Measurements from ENCODE around the gene SAMD3.
"Not testable (repeated sequence)": the region's sequence is repeated elsewhere in the genome, so short reads cannot be mapped to it uniquely, and the experiment has no call there.

The SAMD3 gene

GRCh38 chr6:130211691-130212090 is 11.1 kb downstream of the SAMD3 start:
- no peak for DNase-seq (ENCODE audit: low read depth)

GRCh38 chr6:130207979-130208649 is 14.6 kb downstream of the SAMD3 start:
- no peak for DNase-seq (ENCODE audit: low read depth)

GRCh38 chr6:130206479-130206878 is 16.3 kb downstream of the SAMD3 start:
- no peak for DNase-seq (ENCODE audit: low read depth)

GRCh38 chr6:130204322-130204721 is 18.4 kb downstream of the SAMD3 start:
- DNase-seq (ENCODE audit: low read depth), result no peak

- DNase-seq (ENCODE audit: low read depth), result no peak
Observed at GRCh38 chr6:130203370-130203769, 19.4 kb downstream of the SAMD3 start.

- no peak for DNase-seq (ENCODE audit: low read depth)
Observed at GRCh38 chr6:130202782-130203181, 20.0 kb downstream of the SAMD3 start.

GRCh38 chr6:130200020-130200419 is 22.7 kb downstream of the SAMD3 start:
- DNase-seq (ENCODE audit: low read depth), result no peak

- no peak for DNase-seq (ENCODE audit: low read depth)
Observed at GRCh38 chr6:130198483-130199035, 24.2 kb downstream of the SAMD3 start.

- DNase-seq (ENCODE audit: low read depth), result not testable (repeated sequence)
Observed at GRCh38 chr6:130197816-130198482, 24.8 kb downstream of the SAMD3 start.

- not testable (repeated sequence) for DNase-seq (ENCODE audit: low read depth)
Observed at GRCh38 chr6:130194434-130194833, 28.3 kb downstream of the SAMD3 start.

GRCh38 chr6:130190701-130191690 is 31.8 kb downstream of the SAMD3 start:
- DNase-seq (ENCODE audit: low read depth), result no peak

- no peak for DNase-seq (ENCODE audit: low read depth)
Observed at GRCh38 chr6:130189531-130190397, 33.0 kb downstream of the SAMD3 start.

- no peak for DNase-seq (ENCODE audit: low read depth)
Observed at GRCh38 chr6:130188207-130188899, 34.4 kb downstream of the SAMD3 start.

- no peak for DNase-seq (ENCODE audit: low read depth)
Observed at GRCh38 chr6:130187335-130188206, 35.2 kb downstream of the SAMD3 start.

- no peak for DNase-seq (ENCODE audit: low read depth)
Observed at GRCh38 chr6:130185658-130186057, 37.1 kb downstream of the SAMD3 start.

- DNase-seq (ENCODE audit: low read depth), result peak; percentile 7
Observed at GRCh38 chr6:130183271-130184222, 39.2 kb downstream of the SAMD3 start.

GRCh38 chr6:130182466-130182865 is 40.3 kb downstream of the SAMD3 start:
- no peak for DNase-seq (ENCODE audit: low read depth)

- DNase-seq (ENCODE audit: low read depth), result no peak
Observed at GRCh38 chr6:130178692-130179091, 44.1 kb downstream of the SAMD3 start.
